ENCODE measurements around the gene DARS1. TPM values are rescaled to one million over a fixed set of nuclear protein-coding genes. Genes with fewer than 3 reads are reported as not detected.

The DARS1 gene
- total and polyA plus RNA-seq, 7 donors = 54.2 to 89.7 (median 73.5) TPM

- no peak for TF ChIP-seq CTCF (IDR thresholded peaks at IDR 0.05)
- 53 to 56% (median 53%) methylated on average over 2 of the region's 2 CpGs for WGBS, 3 donors
- Histone ChIP-seq H3K4me3 (no peak overlapping the region), H3K4me1 (peaks cover 4% of the 10 kb centered on the region), H3K27me3 (ENCODE audit: insufficient read depth in 3 of 3, low read length in 2 of 3) (no peaks in the 10 kb centered on the region), H3K27ac (no peak overlapping the region), H3K36me3 (ENCODE audit: insufficient read depth in 1 of 2, low read depth in 1 of 2) (no peaks in the 10 kb centered on the region), H3K9me3 (no peaks in the 10 kb centered on the region)
- ATAC-seq = no peak
- intact Hi-C loops (cut with DNase I) = loop anchor here in 1 of 2 donors (10.0 kb wide), 1 partner anchor 102 kb away; the partner anchor contains the start of gene CXCR4
- DNase-seq = no peak
These were observed 26.9 kb upstream of the DARS1 start for GRCh38 chr2:136012315-136012714.

GRCh38 chr2:136010126-136010525, 24.7 kb upstream of the DARS1 start:
- DNase-seq (no peak), ATAC-seq (no peak)
- Histone ChIP-seq H3K4me3 (no peak overlapping the region), H3K27ac (no peak overlapping the region), H3K36me3 (ENCODE audit: insufficient read depth in 1 of 2, low read depth in 1 of 2) (no peaks in the 10 kb centered on the region), H3K4me1 (peaks cover 7% of the 10 kb centered on the region), H3K9me3 (no peaks in the 10 kb centered on the region), H3K27me3 (ENCODE audit: insufficient read depth in 3 of 3, low read length in 2 of 3) (no peaks in the 10 kb centered on the region)
- intact Hi-C loops (cut with DNase I) = loop anchor here in 1 of 2 donors (10.0 kb wide), 1 partner anchor 105 kb away; the partner anchor contains the start of gene CXCR4
- WGBS, 3 donors = 67 to 77% (median 70%) methylated on average over 2 of the region's 2 CpGs
- TF ChIP-seq CTCF (IDR thresholded peaks at IDR 0.05) = no peak

GRCh38 chr2:136008205-136008865, 22.9 kb upstream of the DARS1 start:
- 88 to 92% (median 88%) methylated on average over 9 of the region's 9 CpGs for WGBS, 3 donors
- intact Hi-C loops (cut with DNase I) = no loop called here
- H3K9me3 ChIP-seq = no peaks in the 10 kb centered on the region
- H3K36me3 ChIP-seq (ENCODE audit: insufficient read depth in 1 of 2, low read depth in 1 of 2) = no peaks in the 10 kb centered on the region
- no peak overlapping the region for H3K4me3 ChIP-seq
- no peak overlapping the region for H3K27ac ChIP-seq
- DNase-seq (peak; percentile 35 to 55), ATAC-seq (peak in 3 of 4 donors; percentile 25 to 49 (median 44))
- no peak for TF ChIP-seq CTCF (IDR thresholded peaks at IDR 0.05)
- H3K27me3 ChIP-seq (ENCODE audit: insufficient read depth in 3 of 3, low read length in 2 of 3) = no peaks in the 10 kb centered on the region
- peaks cover 3% of the 10 kb centered on the region for H3K4me1 ChIP-seq

- Histone ChIP-seq H3K9me3 (no peaks in the 10 kb centered on the region), H3K4me1 (peaks cover 3% of the 10 kb centered on the region), H3K27me3 (ENCODE audit: insufficient read depth in 3 of 3, low read length in 2 of 3) (no peaks in the 10 kb centered on the region), H3K4me3 (no peak overlapping the region), H3K27ac (no peak overlapping the region), H3K36me3 (ENCODE audit: insufficient read depth in 1 of 2, low read depth in 1 of 2) (no peaks in the 10 kb centered on the region)
- ATAC-seq = no peak
- WGBS, 3 donors = 26 to 29% (median 28%) methylated on average over 3 of the region's 3 CpGs
- intact Hi-C loops (cut with DNase I) = no loop called here
- no peak for TF ChIP-seq CTCF (IDR thresholded peaks at IDR 0.05)
- no peak for DNase-seq
These were observed 21.2 kb upstream of the DARS1 start for GRCh38 chr2:136006658-136007057.
